Measurements from ENCODE around the gene AUH.

- TF ChIP-seq CTCF (IDR thresholded peaks at IDR 0.05) (no peak), EP300 (IDR thresholded peaks at IDR 0.05) (no peak)
Observed at GRCh38 chr9:91256235-91256634, 105.5 kb downstream of the AUH start.
